MCF 10A (cell line): ENCODE results near the gene OR4K15. TPM values are rescaled to one million over a fixed set of nuclear protein-coding genes. Genes with fewer than 3 reads are reported as not detected.

Experiments
- Bru-seq: library from RNA; stranded (reverse); fragments of 400-500 nt; gene quantifications from one replicate; lab custom pipeline; 2021; lab: Mats Ljungman, UMichigan
- BruChase-seq, 2 experiments: library from RNA; stranded (reverse); fragments of 400-500 nt; gene quantifications; one replicate each; lab custom pipeline; 2021; lab: Mats Ljungman, UMichigan
- BruUV-seq: library from RNA; stranded (reverse); fragments of 400-500 nt; replicated peaks from 2 replicates; lab custom pipeline; 2021; lab: Mats Ljungman, UMichigan
- CTCF ChIA-PET: fragments of 300-600 bp; sonication (Branson Sonifier 250); formaldehyde crosslinking; extraction: SDS; loops from one replicate; lab custom pipeline; 2021; ENCODE audit warnings: antibody characterized with exemption, inconsistent platforms; lab: Yijun Ruan, JAX
- POLR2A ChIA-PET: fragments of 300-600, 350-650 bp; sonication (Branson Sonifier 250); formaldehyde crosslinking; extraction: SDS; loops from one replicate; lab custom pipeline; 2020; ENCODE audit warnings: antibody characterized with exemption, inconsistent platforms; lab: Yijun Ruan, JAX
- DNase-seq: peaks from one replicate; pipeline ENCODE4 v3.0.0-alpha.2; 2018; ENCODE audit not compliant: unreplicated experiment
- H3K27ac Mint-ChIP-seq: one replicate; pipeline ENCODE4 v1.8.0; 2022; ENCODE audit warnings: mild to moderate bottlenecking, low read depth, mixed read lengths; ENCODE audit not compliant: unreplicated experiment
- H3K27me3 Mint-ChIP-seq: one replicate; pipeline ENCODE4 v1.8.0; 2022; ENCODE audit warnings: mixed read lengths; ENCODE audit not compliant: insufficient read depth, unreplicated experiment
- H3K36me3 Mint-ChIP-seq: one replicate; pipeline ENCODE4 v1.8.0; 2022; ENCODE audit warnings: mild to moderate bottlenecking, moderate library complexity, mixed read lengths; ENCODE audit not compliant: insufficient read depth, unreplicated experiment
- H3K4me1 Mint-ChIP-seq: one replicate; pipeline ENCODE4 v1.8.0; 2022; ENCODE audit warnings: mixed read lengths; ENCODE audit not compliant: insufficient read depth, unreplicated experiment
- H3K4me3 Mint-ChIP-seq: one replicate; pipeline ENCODE4 v1.8.0; 2022; ENCODE audit warnings: mild to moderate bottlenecking, moderate library complexity, mixed read lengths; ENCODE audit not compliant: unreplicated experiment
- H3K9me3 Mint-ChIP-seq: one replicate; pipeline ENCODE4 v1.8.0; 2022; ENCODE audit warnings: mixed read lengths; ENCODE audit not compliant: unreplicated experiment
- intact Hi-C: fragments of 100-400 bp; cut with micrococcal nuclease; formaldehyde crosslinking; loops from 2 replicates; pipeline ENCODE4 v1.14.1; 2022
- long read RNA-seq: library from polyadenylated mRNA; stranded (forward); transcript quantifications from one replicate; pipeline ENCODE4 v2.0.0, GENCODE V29; 2022
- total RNA-seq: library from RNA; stranded (reverse); gene quantifications from 2 replicates; pipeline ENCODE4 v1.2.3, GENCODE V29; 2022
- TF ChIP-seq, protein P1 (sequence below): fragments of 200-600 bp; IDR thresholded peaks from one replicate; pipeline ENCODE4 v1.8.0; 2022; ENCODE audit warnings: antibody characterized with exemption, mild to moderate bottlenecking; ENCODE audit not compliant: unreplicated experiment

OR4K15 gene, protein sequence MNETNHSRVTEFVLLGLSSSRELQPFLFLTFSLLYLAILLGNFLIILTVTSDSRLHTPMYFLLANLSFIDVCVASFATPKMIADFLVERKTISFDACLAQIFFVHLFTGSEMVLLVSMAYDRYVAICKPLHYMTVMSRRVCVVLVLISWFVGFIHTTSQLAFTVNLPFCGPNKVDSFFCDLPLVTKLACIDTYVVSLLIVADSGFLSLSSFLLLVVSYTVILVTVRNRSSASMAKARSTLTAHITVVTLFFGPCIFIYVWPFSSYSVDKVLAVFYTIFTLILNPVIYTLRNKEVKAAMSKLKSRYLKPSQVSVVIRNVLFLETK
- total RNA-seq (not detected in 2 replicates), Bru-seq, nascent RNA (not detected), BruChase-seq, experiment 1, labeled RNA remaining after a 6-hour chase (not detected), BruChase-seq, experiment 2, labeled RNA remaining after a 2-hour chase (not detected)
- long read RNA-seq = 0 reads

DNA sequence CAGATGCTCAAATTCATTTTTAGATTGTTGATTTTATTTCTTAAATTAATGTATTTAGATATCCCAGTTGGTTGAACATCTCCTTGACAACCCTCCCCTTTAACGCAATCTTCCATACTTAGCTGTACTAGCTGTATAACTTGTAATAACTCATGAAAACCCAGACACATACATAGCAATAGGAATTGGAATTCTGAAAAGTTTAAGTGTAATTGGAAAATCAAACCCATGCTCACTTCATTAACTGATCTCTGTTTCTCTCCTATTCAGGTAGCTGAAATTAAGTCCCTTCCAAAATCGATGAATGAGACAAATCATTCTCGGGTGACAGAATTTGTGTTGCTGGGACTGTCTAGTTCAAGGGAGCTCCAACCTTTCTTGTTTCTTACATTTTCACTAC lies at the start of gene OR4K15:
Gene OR4K15 (plus strand): TSS at position 301 of the 400 bp plus-strand sequence. CDS start 0 bp downstream, at position 301.
- DNase-seq = no peak
- ChIA-PET CTCF (no interaction called here), POLR2A (no interaction called here)
- Mint-ChIP-seq H3K4me3 (no peak within 1 kb of the TSS), H3K36me3 (no peaks in the 10 kb centered on the region), H3K4me1 (no peaks in the 10 kb centered on the region), H3K27ac (no peak within 1 kb of the TSS), H3K9me3 (no peaks in the 10 kb centered on the region), H3K27me3 (peaks cover 33% of the 10 kb centered on the region)
- intact Hi-C loops = no loop called here
- TF ChIP-seq, protein P1, sequence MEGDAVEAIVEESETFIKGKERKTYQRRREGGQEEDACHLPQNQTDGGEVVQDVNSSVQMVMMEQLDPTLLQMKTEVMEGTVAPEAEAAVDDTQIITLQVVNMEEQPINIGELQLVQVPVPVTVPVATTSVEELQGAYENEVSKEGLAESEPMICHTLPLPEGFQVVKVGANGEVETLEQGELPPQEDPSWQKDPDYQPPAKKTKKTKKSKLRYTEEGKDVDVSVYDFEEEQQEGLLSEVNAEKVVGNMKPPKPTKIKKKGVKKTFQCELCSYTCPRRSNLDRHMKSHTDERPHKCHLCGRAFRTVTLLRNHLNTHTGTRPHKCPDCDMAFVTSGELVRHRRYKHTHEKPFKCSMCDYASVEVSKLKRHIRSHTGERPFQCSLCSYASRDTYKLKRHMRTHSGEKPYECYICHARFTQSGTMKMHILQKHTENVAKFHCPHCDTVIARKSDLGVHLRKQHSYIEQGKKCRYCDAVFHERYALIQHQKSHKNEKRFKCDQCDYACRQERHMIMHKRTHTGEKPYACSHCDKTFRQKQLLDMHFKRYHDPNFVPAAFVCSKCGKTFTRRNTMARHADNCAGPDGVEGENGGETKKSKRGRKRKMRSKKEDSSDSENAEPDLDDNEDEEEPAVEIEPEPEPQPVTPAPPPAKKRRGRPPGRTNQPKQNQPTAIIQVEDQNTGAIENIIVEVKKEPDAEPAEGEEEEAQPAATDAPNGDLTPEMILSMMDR = no peak
- BruUV-seq = no TSS peak

DNA sequence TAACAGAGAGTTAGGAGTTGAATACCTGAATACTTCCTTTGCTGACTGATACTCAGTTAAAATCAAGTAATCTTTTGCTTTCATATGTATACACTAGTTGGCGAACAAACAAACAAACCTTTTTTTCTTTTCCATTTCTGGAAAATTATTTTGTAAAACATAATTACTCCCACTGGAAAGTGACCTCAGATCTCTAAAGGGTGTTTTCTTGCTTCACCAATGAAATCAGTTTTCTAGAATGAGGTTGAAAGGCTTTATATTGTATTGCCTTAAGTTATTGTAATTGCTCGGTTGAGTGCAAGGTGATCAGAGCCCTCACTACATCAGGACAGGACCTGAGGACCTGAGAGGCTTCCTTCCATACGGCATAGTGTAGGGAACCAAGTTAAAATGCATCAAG lies 44.8 kb upstream of the OR4K15 start, which contains the start of gene OR4K1:
Gene OR4K1 (plus strand): TSS at position 301 of the 400 bp plus-strand sequence. CDS start 4,750 bp downstream, outside the sequence.
- Mint-ChIP-seq H3K4me3 (no peak within 1 kb of the TSS), H3K27me3 (peaks cover 62% of the 10 kb centered on the region), H3K4me1 (no peaks in the 10 kb centered on the region), H3K9me3 (no peaks in the 10 kb centered on the region), H3K36me3 (no peaks in the 10 kb centered on the region), H3K27ac (no peak within 1 kb of the TSS)
- CTCF ChIA-PET = no interaction called here
- POLR2A ChIA-PET = no interaction called here
- TF ChIP-seq, protein P1 = no peak
- DNase-seq = no peak
- BruUV-seq = no TSS peak
- intact Hi-C loops = no loop called here

DNA sequence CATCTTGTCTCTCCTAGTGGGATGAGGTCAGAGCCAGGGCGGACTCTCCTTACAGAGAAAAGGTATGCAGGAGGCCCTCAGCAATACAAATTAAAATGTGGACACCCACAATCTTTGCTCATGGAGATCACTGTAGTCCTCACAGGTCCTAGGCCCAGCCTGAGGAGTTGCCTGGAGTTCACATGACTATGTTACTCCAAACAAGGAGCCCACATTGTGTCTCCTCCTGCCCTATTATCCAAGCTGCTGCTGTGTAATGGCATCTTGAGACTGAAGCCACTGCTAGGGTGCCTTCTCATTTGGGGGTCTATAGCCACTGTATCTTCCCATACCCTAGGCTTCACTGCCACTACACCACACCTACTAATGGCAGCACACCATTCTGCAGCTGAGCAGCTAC lies 33.7 kb upstream of the OR4K15 start:
- intact Hi-C loops = no loop called here
- no peaks in the 10 kb centered on the region for H3K4me1 Mint-ChIP-seq
- no peak overlapping the region for H3K27ac Mint-ChIP-seq
- no TSS peak for BruUV-seq
- TF ChIP-seq, protein P1 = no peak
- peaks cover 1% of the 10 kb centered on the region for H3K27me3 Mint-ChIP-seq
- CTCF ChIA-PET = interaction anchor here (0.6 kb wide), 1 partner anchor 1771 kb away, joined by 3 read pairs; no protein-coding TSS in a partner anchor
- DNase-seq = no peak
- no peak overlapping the region for H3K4me3 Mint-ChIP-seq
- POLR2A ChIA-PET = no interaction called here
- H3K36me3 Mint-ChIP-seq = no peaks in the 10 kb centered on the region
- no peaks in the 10 kb centered on the region for H3K9me3 Mint-ChIP-seq

DNA sequence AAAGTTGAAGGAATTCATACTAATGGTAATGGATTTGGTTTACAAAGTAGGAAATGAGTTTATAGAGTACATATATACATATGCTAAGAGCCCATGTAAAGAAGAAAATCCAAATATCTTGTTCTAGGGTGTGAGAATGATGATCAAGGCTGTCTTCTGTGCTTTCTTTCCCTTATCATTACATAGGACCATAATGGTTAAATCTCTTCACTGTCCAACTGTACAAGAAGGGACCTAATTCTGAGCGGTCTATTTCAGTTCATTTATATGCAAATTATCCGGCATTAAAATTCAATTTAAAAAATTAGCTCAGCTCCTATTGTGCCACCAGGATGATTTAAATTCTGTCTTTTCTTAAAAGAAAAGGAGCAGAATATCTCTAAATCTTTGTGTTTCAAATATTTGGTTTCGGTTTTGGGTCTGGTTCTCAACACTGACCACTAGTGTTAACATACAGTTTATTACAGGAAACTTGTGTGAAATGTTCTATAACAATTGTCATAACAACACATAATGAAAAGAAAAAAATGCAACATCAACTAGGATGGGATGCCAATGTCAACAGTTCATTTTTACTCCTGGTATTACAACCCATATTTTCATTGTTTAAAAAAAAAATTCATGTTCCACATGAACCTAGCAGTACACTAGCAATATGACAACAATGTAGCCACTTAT lies 27.8 kb upstream of the OR4K15 start:
- no peaks in the 10 kb centered on the region for H3K27me3 Mint-ChIP-seq
- no peaks in the 10 kb centered on the region for H3K4me1 Mint-ChIP-seq
- no peak overlapping the region for H3K4me3 Mint-ChIP-seq
- H3K36me3 Mint-ChIP-seq = no peaks in the 10 kb centered on the region
- no peak for DNase-seq
- no peaks in the 10 kb centered on the region for H3K9me3 Mint-ChIP-seq
- ChIA-PET POLR2A (no interaction called here), CTCF (interaction anchor here (0.6 kb wide), 1 partner anchor 734 kb away, joined by 3 read pairs; no protein-coding TSS in a partner anchor)
- intact Hi-C loops = no loop called here
- TF ChIP-seq, protein P1 = no peak
- no TSS peak for BruUV-seq
- H3K27ac Mint-ChIP-seq = no peak overlapping the region
